GM13977 (cell line): ENCODE results near the gene MTUS2.

Experiments
- DNase-seq: peaks from one replicate; pipeline ENCODE4 v3.0.0; 2012; ENCODE audit warnings: low spot score
- CTCF ChIP-seq: IDR thresholded peaks from 2 replicates; pipeline ENCODE4 v1.5.1; 2012; ENCODE audit warnings: mild to moderate bottlenecking, control low read depth; ENCODE audit not compliant: insufficient read depth; ENCODE audit errors: extremely low read depth, missing control alignments
- in situ Hi-C: fragments of 300-500 bp; cut with MboI; formaldehyde crosslinking; loops from one replicate; pipeline ENCODE4 v1.12.0; 2022; ENCODE audit warnings: low sequenced_read_pairs, low pct_unique_long_range_greater_than_20kb, mixed read lengths, inconsistent platforms; ENCODE audit not compliant: unreplicated experiment

The MTUS2 gene

DNA sequence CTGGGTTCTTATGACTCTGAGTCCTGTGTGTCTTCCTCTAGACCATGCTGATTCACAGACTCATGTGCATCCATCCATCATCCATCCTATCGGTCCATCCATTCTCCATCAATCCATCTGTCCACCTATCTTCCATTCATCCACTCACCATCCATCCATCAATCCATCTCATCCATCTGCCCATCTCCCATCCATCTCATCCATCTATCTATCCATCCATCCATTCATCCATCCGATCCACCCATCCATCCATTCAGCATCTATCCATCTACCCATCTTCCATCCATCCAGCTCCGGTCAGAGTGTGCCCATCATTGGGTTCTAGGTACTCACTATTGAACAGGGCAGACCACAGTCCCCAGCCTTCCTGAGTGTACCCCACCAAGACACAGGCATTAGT lies 699.8 kb downstream of the MTUS2 start:
- in situ Hi-C loops = loop anchor here (25.0 kb wide), 1 partner anchor 592 kb away; no protein-coding TSS in a partner anchor
- no peak for TF ChIP-seq CTCF
- no peak for DNase-seq

GRCh38 chr13:29520671-29521070 lies 700.5 kb downstream of the MTUS2 start:
- in situ Hi-C loops = loop anchor here (25.0 kb wide), 1 partner anchor 592 kb away; no protein-coding TSS in a partner anchor
- DNase-seq = no peak
- no peak for TF ChIP-seq CTCF

DNA sequence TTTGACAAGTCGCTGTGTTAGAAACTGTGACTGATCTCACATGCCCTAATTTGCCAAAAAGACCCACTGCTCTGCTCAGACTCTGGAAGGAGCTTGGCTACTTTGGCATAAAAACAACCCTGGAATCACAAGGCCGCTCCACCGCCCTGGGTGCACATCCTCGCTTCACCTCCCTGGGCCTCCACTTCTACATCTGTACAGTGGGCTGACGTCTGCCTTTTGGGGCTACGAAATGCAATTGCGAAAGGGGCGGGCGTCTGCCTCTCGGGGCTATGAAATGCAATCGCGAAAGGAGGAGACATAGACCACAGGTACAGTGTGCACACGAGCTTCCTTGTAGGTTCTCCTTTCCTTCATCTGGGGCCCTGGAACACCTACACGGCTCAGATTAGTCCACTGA lies 701.2 kb downstream of the MTUS2 start:
- TF ChIP-seq CTCF = no peak

GRCh38 chr13:29522044-29522685 lies 702.0 kb downstream of the MTUS2 start:
- DNase-seq = no peak
- no peak for TF ChIP-seq CTCF
- in situ Hi-C loops = loop anchor here (25.0 kb wide), 1 partner anchor 590 kb away; no protein-coding TSS in a partner anchor

More for the DNA sequence above, 701.2 kb downstream of the MTUS2 start:
- in situ Hi-C loops = loop anchor here (25.0 kb wide), 1 partner anchor 591 kb away; no protein-coding TSS in a partner anchor
- DNase-seq = no peak

GRCh38 chr13:29523199-29523961 lies 703.2 kb downstream of the MTUS2 start:
- in situ Hi-C loops = loop anchor here (25.0 kb wide), 1 partner anchor 589 kb away; no protein-coding TSS in a partner anchor
- no peak for DNase-seq
- no peak for TF ChIP-seq CTCF

- no peak for DNase-seq
- TF ChIP-seq CTCF = no peak
- in situ Hi-C loops = loop anchor here (25.0 kb wide), 1 partner anchor 588 kb away; no protein-coding TSS in a partner anchor
Measured at GRCh38 chr13:29524176-29524575, 704.0 kb downstream of the MTUS2 start.
